Progenitor cell of endocrine pancreas (in vitro differentiated cells): ENCODE data around the gene STK32C. TPM values are rescaled to one million over a fixed set of nuclear protein-coding genes. Genes with fewer than 3 reads are reported as not detected.

Source experiments
- DNase-seq: peaks from one replicate; pipeline ENCODE4 v3.0.0; 2021; ENCODE audit warnings: low spot score; ENCODE audit not compliant: unreplicated experiment
- H3K27ac Mint-ChIP-seq: 2 replicates; pipeline ENCODE4 v1.8.0; 2021; ENCODE audit warnings: mild to moderate bottlenecking, moderate library complexity, mixed read lengths
- H3K27me3 Mint-ChIP-seq: 2 replicates; pipeline ENCODE4 v1.8.0; 2021; ENCODE audit warnings: mixed read lengths
- H3K36me3 Mint-ChIP-seq: 2 replicates; pipeline ENCODE4 v1.8.0; 2022; ENCODE audit warnings: mixed read lengths; ENCODE audit not compliant: insufficient read depth
- H3K4me1 Mint-ChIP-seq: 2 replicates; pipeline ENCODE4 v1.8.0; 2021; ENCODE audit warnings: low read depth, mixed read lengths
- H3K4me3 Mint-ChIP-seq: 2 replicates; pipeline ENCODE4 v1.8.0; 2021; ENCODE audit warnings: low read depth, mild to moderate bottlenecking, moderate library complexity, mixed read lengths
- H3K9me3 Mint-ChIP-seq: 2 replicates; pipeline ENCODE4 v1.8.0; 2021; ENCODE audit warnings: low read depth, mixed read lengths
- total RNA-seq: library from RNA; stranded (reverse); gene quantifications from 2 replicates; pipeline ENCODE4 v1.2.1, GENCODE V29; 2021
- TF ChIP-seq, protein P1 (sequence below): fragments of 200-600 bp; sonication (generic); IDR thresholded peaks from one replicate; pipeline ENCODE4 v1.5.0; 2021; ENCODE audit warnings: antibody characterized with exemption, mild to moderate bottlenecking; ENCODE audit not compliant: unreplicated experiment

The STK32C gene
- total RNA-seq, 1 donor from 2014 or later, result 10.0 TPM

GRCh38 chr10:132314336-132314735, 6.6 kb upstream of the STK32C start:
- peaks cover 8% of the 10 kb centered on the region for H3K4me1 Mint-ChIP-seq
- no peak overlapping the region for H3K27ac Mint-ChIP-seq
- no peak for DNase-seq
- TF ChIP-seq, protein P1, sequence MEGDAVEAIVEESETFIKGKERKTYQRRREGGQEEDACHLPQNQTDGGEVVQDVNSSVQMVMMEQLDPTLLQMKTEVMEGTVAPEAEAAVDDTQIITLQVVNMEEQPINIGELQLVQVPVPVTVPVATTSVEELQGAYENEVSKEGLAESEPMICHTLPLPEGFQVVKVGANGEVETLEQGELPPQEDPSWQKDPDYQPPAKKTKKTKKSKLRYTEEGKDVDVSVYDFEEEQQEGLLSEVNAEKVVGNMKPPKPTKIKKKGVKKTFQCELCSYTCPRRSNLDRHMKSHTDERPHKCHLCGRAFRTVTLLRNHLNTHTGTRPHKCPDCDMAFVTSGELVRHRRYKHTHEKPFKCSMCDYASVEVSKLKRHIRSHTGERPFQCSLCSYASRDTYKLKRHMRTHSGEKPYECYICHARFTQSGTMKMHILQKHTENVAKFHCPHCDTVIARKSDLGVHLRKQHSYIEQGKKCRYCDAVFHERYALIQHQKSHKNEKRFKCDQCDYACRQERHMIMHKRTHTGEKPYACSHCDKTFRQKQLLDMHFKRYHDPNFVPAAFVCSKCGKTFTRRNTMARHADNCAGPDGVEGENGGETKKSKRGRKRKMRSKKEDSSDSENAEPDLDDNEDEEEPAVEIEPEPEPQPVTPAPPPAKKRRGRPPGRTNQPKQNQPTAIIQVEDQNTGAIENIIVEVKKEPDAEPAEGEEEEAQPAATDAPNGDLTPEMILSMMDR, result no peak
- H3K9me3 Mint-ChIP-seq, result no peaks in the 10 kb centered on the region
- H3K36me3 Mint-ChIP-seq, result no peaks in the 10 kb centered on the region
- H3K4me3 Mint-ChIP-seq, result no peak overlapping the region
- H3K27me3 Mint-ChIP-seq, result peaks cover 21% of the 10 kb centered on the region

- Mint-ChIP-seq H3K9me3 (no peaks in the 10 kb centered on the region), H3K27me3 (peaks cover 26% of the 10 kb centered on the region), H3K36me3 (no peaks in the 10 kb centered on the region), H3K4me3 (no peak overlapping the region), H3K27ac (no peak overlapping the region), H3K4me1 (peaks cover 8% of the 10 kb centered on the region)
- TF ChIP-seq, protein P1, result no peak
- DNase-seq, result no peak
These were observed 6.1 kb upstream of the STK32C start for GRCh38 chr10:132313865-132314264.

- TF ChIP-seq, protein P1, result no peak
- peaks cover 27% of the 10 kb centered on the region for H3K27me3 Mint-ChIP-seq
- no peaks in the 10 kb centered on the region for H3K36me3 Mint-ChIP-seq
- H3K9me3 Mint-ChIP-seq, result no peaks in the 10 kb centered on the region
- DNase-seq, result no peak
- H3K27ac Mint-ChIP-seq, result no peak overlapping the region
- no peak overlapping the region for H3K4me3 Mint-ChIP-seq
- peaks cover 8% of the 10 kb centered on the region for H3K4me1 Mint-ChIP-seq
These were observed 5.6 kb upstream of the STK32C start for GRCh38 chr10:132313305-132313704.

DNA sequence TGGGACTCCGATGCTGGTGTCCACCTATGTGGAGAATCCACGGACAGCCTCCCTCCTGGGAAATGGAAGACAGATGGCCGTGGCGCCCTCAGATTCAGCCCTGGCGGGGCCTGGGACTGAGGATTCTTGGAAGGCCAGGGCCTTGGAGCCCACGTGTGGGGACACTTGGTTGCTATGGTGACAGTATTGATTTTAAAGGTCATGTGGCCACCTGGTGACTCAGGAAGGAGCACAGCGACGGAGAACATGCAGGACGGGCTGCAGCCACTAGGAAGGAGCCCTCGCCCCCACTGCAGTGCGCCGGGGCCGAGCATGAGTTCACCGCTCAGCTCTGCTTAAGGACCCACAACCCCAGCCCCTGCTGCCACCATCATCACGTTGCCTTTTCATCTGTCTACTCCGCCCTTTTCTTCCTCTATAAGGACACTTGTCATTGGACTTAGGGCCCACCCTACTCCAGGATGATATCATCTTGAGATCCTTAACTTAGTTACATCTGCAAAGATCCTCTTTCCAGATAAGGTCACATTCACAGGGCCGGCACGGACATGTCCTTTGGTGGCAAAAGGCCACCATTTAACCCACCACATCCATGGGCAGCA, 3.7 kb upstream of the STK32C start:
- peak overlapping the region; percentile 61 for H3K27ac Mint-ChIP-seq
- TF ChIP-seq, protein P1, result peak; percentile 44
- no peak overlapping the region for H3K4me3 Mint-ChIP-seq
- H3K36me3 Mint-ChIP-seq, result no peaks in the 10 kb centered on the region
- H3K9me3 Mint-ChIP-seq, result no peaks in the 10 kb centered on the region
- peaks cover 34% of the 10 kb centered on the region for H3K27me3 Mint-ChIP-seq
- H3K4me1 Mint-ChIP-seq, result peaks cover 12% of the 10 kb centered on the region
- peak; percentile 48 for DNase-seq

DNA sequence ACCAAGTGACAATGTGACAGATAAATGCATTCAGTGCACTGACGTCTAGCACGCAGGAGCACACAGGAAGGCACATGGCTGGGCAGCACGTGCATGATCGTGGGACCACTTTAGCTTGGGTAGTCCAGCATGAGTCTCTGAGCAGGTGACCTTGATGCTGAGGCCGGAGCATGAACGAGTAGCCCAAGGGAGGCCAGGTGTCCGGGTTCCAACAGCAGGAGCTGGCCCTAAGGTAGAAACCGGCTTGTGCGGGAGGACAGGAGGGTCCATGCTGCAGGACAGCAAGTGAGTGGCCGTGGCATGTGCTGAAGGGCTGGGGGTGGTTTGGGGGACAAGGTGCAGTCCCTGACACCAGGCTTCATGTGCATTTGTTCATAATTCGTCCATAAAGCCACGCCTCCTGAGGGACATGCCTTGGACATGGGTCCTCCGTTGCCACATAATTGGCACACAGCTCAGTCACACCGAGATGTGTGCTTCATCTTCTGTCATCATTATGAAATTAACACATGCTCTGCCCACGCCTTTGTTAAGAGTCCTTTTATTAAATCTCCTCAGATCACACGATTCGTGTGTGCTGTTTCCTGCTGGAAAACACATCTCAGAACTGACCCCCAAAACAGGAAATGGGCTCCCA, 3.1 kb upstream of the STK32C start:
- H3K4me1 Mint-ChIP-seq, result peaks cover 12% of the 10 kb centered on the region
- H3K27ac Mint-ChIP-seq, result peak overlapping the region; percentile 61
- TF ChIP-seq, protein P1, result no peak
- no peak for DNase-seq
- H3K9me3 Mint-ChIP-seq, result no peaks in the 10 kb centered on the region
- no peak overlapping the region for H3K4me3 Mint-ChIP-seq
- no peaks in the 10 kb centered on the region for H3K36me3 Mint-ChIP-seq
- H3K27me3 Mint-ChIP-seq, result peaks cover 40% of the 10 kb centered on the region
